CD4-positive, alpha-beta T cell (primary cell): ENCODE results near the gene OR8B8. TPM values are rescaled to one million over a fixed set of nuclear protein-coding genes. Genes with fewer than 3 reads are reported as not detected.

Experiments
- ATAC-seq: fragments of 200-7000 bp; cut with Tn5 transposase; one replicate; pipeline ENCODE4 v1.10.0; 2022; ENCODE audit warnings: mild to moderate bottlenecking; ENCODE audit not compliant: poor library complexity
- CTCF ChIA-PET: fragments of 350-600 bp; sonication (Branson Sonifier 250); formaldehyde crosslinking; loops from one replicate; lab custom pipeline; 2021; ENCODE audit warnings: antibody characterized with exemption, inconsistent platforms; lab: Charles Lee
- POLR2A ChIA-PET: fragments of 350-600 bp; sonication (Branson Sonifier 250); formaldehyde crosslinking; loops from one replicate; lab custom pipeline; 2021; ENCODE audit warnings: antibody characterized with exemption, inconsistent platforms; lab: Charles Lee
- DNase-seq, 14 experiments: peaks; one replicate each; pipeline ENCODE4 v3.0.0-alpha.2; 2013 to 2020; ENCODE audit warnings: mixed read lengths in 2 of 14
- H3K27ac ChIP-seq, 2 donors: one replicate each; pipeline versions ENCODE4 v1.5.1 to v1.7.0; 2013; ENCODE audit warnings: low read length in 2 of 2, low read depth in 1 of 2, mild to moderate bottlenecking in 1 of 2
- H3K27me3 ChIP-seq, 2 experiments: 1 replicate in 1 of 2; 2 replicates in 1 of 2; pipeline versions ENCODE4 v1.6.1 to v1.7.0; 2013; ENCODE audit warnings: low read length in 2 of 2, control low read depth in 1 of 2, mild to moderate bottlenecking in 1 of 2, moderate library complexity in 1 of 2; ENCODE audit not compliant: insufficient read depth in 2 of 2, control insufficient read depth in 1 of 2
- H3K36me3 ChIP-seq: one replicate; pipeline ENCODE4 v1.6.1; 2013; ENCODE audit warnings: low read length, control low read depth; ENCODE audit not compliant: insufficient read depth
- H3K4me1 ChIP-seq: one replicate; pipeline ENCODE4 v1.6.1; 2013; ENCODE audit warnings: low read length, control low read depth; ENCODE audit not compliant: insufficient read depth
- H3K4me3 ChIP-seq: one replicate; pipeline ENCODE4 v1.5.1; 2013; ENCODE audit warnings: mild to moderate bottlenecking, low read length, moderate library complexity
- H3K9me3 ChIP-seq, 2 experiments: 1 replicate in 1 of 2; 2 replicates in 1 of 2; pipeline versions ENCODE4 v1.6.1 to v1.7.0; 2013; ENCODE audit warnings: low read length in 2 of 2, mild to moderate bottlenecking in 2 of 2, control low read depth in 1 of 2, moderate library complexity in 1 of 2; ENCODE audit not compliant: control insufficient read depth in 1 of 2, insufficient read depth in 1 of 2
- H3K27ac Mint-ChIP-seq: one replicate; pipeline ENCODE4 v1.8.0; 2020; ENCODE audit warnings: mixed read lengths
- H3K27me3 Mint-ChIP-seq: one replicate; pipeline ENCODE4 v1.8.0; 2021; ENCODE audit warnings: mixed read lengths
- H3K36me3 Mint-ChIP-seq: one replicate; pipeline ENCODE4 v1.8.0; 2021; ENCODE audit warnings: low read depth, mixed read lengths
- H3K4me1 Mint-ChIP-seq: one replicate; pipeline ENCODE4 v1.8.0; 2021; ENCODE audit warnings: low read depth, mixed read lengths
- H3K4me3 Mint-ChIP-seq: one replicate; pipeline ENCODE4 v1.8.0; 2020; ENCODE audit warnings: mild to moderate bottlenecking, mixed read lengths
- H3K9me3 Mint-ChIP-seq: one replicate; pipeline ENCODE4 v1.8.0; 2020; ENCODE audit warnings: mixed read lengths
- CTCF ChIP-seq: fragments of 200-600 bp; IDR thresholded peaks from one replicate; pipeline ENCODE4 v1.8.0; 2022; ENCODE audit warnings: antibody characterized with exemption, mild to moderate bottlenecking
- intact Hi-C, 2 experiments: fragments of 100-400 bp; cut with DNase I in 1 of 2; cut with micrococcal nuclease in 1 of 2; formaldehyde crosslinking; loops; one replicate each; pipeline versions ENCODE4 v1.15.1 to v1.9.0; 2023 to 2025; cut with DNase I, micrococcal nuclease
- total RNA-seq, 174 experiments: library from RNA in 2 of 174; stranded (reverse) in 2 of 174; gene quantifications; one replicate each; pipeline ENCODE4 v1.2.3 and lab custom pipeline; 2021 to 2026

Gene OR8B8
- total RNA-seq, 2 experiments from 2014 or later, result not detected

GRCh38 chr11:124446916-124447315 lies 1.4 kb upstream of the OR8B8 start:
- CTCF ChIA-PET, result no interaction called here
- Histone ChIP-seq H3K9me3 (peaks cover 0 to 6% of the 10 kb centered on the region in 2 experiments), H3K36me3 (no peaks in the 10 kb centered on the region), H3K4me3 (no peak overlapping the region), H3K4me1 (no peaks in the 10 kb centered on the region), H3K27ac (no peak overlapping the region), H3K27me3 (no peaks in the 10 kb centered on the region)
- Mint-ChIP-seq H3K4me1 (no peaks in the 10 kb centered on the region), H3K27me3 (peaks cover 31% of the 10 kb centered on the region), H3K36me3 (no peaks in the 10 kb centered on the region), H3K9me3 (peaks cover 3% of the 10 kb centered on the region), H3K4me3 (no peak overlapping the region), H3K27ac (no peak overlapping the region)
- no peak for DNase-seq
- no peak for ATAC-seq
- POLR2A ChIA-PET, result no interaction called here
- TF ChIP-seq CTCF, result no peak
- intact Hi-C loops, result no loop called here

GRCh38 chr11:124442847-124443246 lies 2.6 kb downstream of the OR8B8 start:
- Mint-ChIP-seq H3K9me3 (peaks cover 4% of the 10 kb centered on the region), H3K4me1 (no peaks in the 10 kb centered on the region), H3K27me3 (peaks cover 31% of the 10 kb centered on the region), H3K27ac (no peak overlapping the region), H3K36me3 (no peaks in the 10 kb centered on the region), H3K4me3 (no peak overlapping the region)
- no peaks in the 10 kb centered on the region for H3K4me1 ChIP-seq
- CTCF ChIA-PET, result no interaction called here
- DNase-seq (no peak), ATAC-seq (no peak)
- no peak overlapping the region for H3K27ac ChIP-seq
- no peaks in the 10 kb centered on the region for H3K9me3 ChIP-seq
- no peak for TF ChIP-seq CTCF
- intact Hi-C loops, result no loop called here
- H3K36me3 ChIP-seq, result no peaks in the 10 kb centered on the region
- no peaks in the 10 kb centered on the region for H3K27me3 ChIP-seq
- POLR2A ChIA-PET, result no interaction called here
- H3K4me3 ChIP-seq, result no peak overlapping the region

- Histone ChIP-seq H3K4me3 (no peak overlapping the region), H3K27me3 (no peaks in the 10 kb centered on the region), H3K9me3 (peaks cover 0 to 2% of the 10 kb centered on the region in 2 experiments), H3K27ac (no peak overlapping the region), H3K4me1 (no peaks in the 10 kb centered on the region), H3K36me3 (no peaks in the 10 kb centered on the region)
- DNase-seq (no peak), ATAC-seq (no peak)
- TF ChIP-seq CTCF, result no peak
- intact Hi-C loops, result no loop called here
- H3K9me3 Mint-ChIP-seq, result peaks cover 4% of the 10 kb centered on the region
- ChIA-PET POLR2A (no interaction called here), CTCF (no interaction called here)
- no peak overlapping the region for H3K4me3 Mint-ChIP-seq
- H3K27me3 Mint-ChIP-seq, result peaks cover 31% of the 10 kb centered on the region
- no peaks in the 10 kb centered on the region for H3K4me1 Mint-ChIP-seq
- H3K36me3 Mint-ChIP-seq, result no peaks in the 10 kb centered on the region
- H3K27ac Mint-ChIP-seq, result no peak overlapping the region
Observed at GRCh38 chr11:124442442-124442841, 3.1 kb downstream of the OR8B8 start.
